Middle frontal gyrus (tissue), 1 donor: ENCODE measurements around the gene MADD.
A peak's percentile ranks its signal among the peaks of the same experiment; 100 is the strongest.

Experiments used
- DNase-seq: peaks from one replicate; pipeline ENCODE4 v3.0.0-alpha.2; 2015; ENCODE audit warnings: low spot score; ENCODE audit errors: extremely low spot score

MADD gene

DNA sequence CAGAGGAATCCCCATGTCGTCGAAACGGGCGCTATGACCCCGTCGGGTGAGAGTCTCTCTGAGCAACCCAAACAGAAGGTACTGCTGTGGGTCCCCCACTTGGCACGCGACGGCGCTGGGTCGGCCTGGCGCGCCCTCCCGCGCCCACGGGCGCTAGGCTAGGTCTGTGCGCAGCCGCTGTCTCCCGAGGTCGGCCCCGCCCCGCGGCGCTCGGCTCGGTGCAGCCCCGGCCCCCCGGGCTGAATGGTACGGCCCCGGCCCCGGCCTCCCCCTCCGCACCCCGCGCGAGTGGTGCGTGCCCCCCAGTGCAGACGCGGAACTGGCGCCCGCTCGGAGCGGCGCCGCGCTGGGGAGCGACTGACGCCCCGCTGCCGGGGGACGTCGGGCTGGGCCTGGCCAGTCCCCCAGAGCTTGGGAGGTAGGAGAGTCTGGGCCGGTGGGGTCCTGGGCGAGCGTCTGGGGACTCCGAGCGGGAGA lies at the start of gene MADD:
Gene MADD (plus strand): TSS at position 305 of the 477 bp plus-strand sequence.
- DNase-seq, result peak; percentile 85

DNA sequence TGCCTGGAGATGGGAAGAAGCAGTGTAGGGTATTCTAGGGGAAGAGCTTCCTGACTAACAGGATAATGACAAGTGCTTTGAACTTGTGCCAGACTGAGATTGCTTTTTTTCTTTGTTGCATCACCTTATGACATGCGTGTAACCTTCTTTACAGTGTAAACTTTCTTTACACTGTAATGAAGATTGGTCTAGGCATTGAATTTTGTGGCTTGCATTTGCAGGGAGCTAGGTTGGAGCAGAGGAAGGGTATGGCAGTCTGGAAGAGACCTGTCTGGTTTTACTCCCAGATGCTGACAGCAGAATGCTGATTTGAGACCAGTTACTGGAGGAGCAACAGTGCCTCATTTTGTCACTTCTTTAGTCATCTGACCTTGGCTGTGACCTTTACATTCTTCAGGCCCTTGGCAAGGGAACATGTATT lies 49.5 kb upstream of the MADD start:
- DNase-seq, result no peak

DNA sequence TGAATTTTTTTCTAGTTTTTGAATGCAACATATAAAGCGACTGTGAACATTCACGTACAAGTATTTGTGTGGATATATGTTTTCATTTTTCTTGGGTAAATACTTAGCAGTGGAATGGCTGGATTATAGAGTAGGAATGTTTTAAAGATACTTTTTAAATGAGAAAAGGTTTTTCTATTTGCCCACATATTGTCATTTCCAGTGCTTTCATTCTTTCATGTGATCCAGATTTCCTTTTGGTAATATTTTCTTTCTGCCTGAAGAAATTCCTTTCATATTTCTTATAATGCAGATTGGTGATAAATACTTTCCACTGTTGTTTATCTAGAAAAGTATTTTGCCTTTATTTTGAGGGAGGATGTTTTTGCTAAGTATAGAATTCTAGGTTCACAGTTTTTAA lies 47.2 kb upstream of the MADD start:
- no peak for DNase-seq

DNA sequence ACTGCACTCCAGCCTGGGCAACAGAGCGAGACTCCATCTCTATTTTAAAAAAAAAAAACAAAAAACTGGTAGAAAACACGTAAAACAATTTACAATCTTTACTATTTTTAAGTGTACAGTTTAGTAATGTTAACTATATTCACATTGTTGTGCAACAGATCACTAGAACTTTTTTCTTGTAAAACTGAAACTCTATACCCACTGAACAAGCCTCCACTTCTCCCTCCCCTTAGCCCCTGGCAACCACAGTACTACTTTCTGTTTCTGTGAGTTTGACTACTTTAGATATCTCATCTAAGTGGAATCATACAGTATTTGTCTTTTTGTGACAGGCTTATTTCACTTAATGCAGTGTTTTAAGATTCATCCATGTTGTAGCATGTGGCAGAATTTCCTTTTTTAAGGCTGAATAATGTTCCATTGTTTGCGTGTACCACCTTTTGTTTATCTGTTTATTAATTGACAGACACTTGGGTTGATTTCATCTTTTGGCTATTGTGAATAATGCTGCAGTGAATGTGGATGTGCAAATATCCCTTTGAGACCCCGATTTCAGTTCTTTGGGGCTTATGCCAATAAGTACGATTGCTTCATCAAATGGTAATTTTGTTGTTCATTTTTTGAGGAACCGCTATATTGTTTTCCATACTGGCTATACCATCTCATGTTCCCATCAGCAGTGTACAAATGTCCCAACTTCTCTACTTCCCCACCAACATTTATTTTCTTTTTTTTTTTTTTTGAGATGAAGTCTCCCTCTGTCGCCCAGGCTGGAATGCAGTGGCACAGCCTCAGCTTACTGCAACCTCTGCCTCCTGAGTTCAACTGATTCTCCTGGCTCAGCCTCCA lies 44.2 kb upstream of the MADD start:
- no peak for DNase-seq

DNA sequence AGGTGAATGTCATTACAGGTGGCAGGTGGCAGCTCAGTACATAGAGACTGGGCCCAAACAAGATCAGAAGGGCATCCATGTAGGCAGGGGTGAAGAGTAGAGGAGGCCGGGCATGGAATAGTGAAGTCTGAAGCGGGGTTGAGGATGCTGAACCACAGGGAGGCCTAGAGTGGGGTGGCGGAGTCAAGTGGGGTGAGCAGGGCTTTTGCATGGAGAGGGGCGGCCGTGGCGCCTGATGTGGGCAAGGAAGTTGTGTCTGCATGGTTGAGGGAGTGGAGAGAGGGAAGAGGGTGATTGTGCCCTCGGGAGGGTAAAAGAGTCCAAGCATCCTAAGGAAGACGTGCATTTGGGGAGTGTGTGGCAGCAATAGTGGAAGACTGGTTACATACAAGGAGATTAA lies 40.8 kb upstream of the MADD start:
- no peak for DNase-seq

DNA sequence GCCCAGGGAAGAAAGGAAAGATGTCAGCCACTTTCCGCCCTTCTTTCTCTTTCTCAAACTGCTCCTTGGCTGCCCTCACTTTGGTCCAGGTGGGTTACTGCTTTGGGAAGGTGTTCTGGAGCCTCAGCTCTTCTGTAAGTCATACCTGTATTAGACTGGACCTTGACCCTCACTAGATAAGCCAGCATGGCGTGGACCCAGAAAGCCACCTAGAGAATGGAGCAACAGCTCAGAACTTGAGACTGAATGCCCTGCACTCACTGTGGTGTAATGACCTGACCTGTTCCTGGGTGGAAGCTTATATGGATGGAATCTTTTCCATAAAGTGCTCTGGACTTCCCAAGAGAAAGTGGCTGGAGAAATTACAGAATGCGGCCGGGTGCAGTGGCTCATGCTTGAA lies 36.9 kb upstream of the MADD start:
- DNase-seq, result no peak

DNA sequence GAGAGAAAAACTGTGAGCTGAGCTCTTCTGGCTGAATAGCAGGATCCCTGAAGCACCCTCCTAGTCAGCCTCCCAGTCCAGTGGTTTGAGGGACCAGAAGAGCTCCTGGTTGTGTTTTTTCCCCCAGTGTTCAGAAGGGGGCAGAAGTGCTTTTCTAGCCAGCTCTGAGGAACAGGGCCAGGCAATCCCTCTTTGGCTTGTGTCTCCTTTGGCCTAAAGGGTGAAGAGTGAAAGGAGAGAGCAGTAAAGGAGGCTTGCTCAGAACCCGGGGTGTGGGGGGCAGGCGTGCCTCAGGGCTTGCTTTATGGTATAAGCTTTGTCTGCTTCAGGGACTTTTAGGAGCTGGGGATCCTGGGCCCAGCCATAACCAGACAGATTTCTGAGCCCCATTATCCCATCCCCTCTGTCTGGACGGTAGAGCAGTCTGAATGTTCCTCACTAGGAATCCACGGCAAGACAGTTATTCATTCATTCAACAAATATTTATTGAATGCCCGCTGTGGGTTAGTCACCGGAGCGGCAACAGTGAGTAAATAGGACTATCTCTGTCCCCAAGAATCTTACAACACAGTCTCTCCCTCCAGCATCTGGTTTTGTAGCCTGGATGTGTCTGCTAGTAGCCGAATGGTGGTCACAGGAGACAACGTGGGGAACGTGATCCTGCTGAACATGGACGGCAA lies 35.8 kb upstream of the MADD start:
- no peak for DNase-seq

DNA sequence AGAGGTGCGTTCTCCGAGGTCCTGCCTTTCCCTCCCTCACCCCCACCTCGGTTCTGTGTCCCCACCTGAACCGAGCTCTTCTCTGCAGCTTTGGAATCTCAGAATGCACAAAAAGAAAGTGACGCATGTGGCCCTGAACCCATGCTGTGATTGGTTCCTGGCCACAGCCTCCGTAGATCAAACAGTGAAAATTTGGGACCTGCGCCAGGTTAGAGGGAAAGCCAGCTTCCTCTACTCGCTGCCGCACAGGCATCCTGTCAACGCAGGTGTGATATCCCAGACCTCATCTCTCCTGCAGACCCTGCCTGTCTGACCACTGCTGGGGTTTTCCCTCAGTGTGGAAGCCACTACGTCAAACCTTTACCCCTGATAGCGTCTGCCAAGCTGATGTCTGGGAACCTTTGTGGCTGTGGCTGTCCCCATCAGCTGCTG lies 35.2 kb upstream of the MADD start:
- no peak for DNase-seq

DNA sequence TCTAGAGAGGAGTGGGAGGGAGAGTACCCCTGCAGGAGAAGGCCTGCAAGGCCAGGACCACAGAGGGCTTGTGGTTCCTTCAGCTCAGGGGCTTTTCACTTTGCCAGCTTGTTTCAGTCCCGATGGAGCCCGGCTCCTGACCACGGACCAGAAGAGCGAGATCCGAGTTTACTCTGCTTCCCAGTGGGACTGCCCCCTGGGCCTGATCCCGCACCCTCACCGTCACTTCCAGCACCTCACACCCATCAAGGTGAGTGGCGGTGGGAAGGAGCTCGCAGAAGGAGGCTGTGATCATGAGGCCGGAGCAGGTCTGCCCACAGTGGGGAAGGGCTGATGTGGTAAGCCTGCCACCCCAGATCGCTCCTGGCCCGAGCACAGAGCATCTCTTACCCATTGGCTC lies 34.8 kb upstream of the MADD start:
- no peak for DNase-seq

DNA sequence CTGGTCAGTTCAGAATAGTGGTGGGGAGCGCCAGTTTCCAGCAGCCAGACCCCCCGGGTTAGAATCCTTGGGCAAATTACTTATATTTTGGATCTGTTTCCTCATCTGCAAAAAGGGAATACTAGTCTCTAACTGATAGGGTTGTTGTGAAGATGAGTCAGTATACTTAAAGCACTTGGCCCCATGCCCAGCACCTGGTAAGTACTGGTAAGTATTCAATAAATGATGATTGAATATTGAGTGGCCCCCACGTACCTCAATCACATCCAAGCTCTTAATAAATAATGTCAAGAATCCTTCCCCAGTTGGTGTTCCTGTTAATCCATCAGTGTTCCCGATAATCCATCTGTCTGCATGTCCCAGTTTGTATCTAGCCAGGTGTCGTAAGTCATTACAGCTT lies 33.5 kb upstream of the MADD start:
- DNase-seq, result no peak

DNA sequence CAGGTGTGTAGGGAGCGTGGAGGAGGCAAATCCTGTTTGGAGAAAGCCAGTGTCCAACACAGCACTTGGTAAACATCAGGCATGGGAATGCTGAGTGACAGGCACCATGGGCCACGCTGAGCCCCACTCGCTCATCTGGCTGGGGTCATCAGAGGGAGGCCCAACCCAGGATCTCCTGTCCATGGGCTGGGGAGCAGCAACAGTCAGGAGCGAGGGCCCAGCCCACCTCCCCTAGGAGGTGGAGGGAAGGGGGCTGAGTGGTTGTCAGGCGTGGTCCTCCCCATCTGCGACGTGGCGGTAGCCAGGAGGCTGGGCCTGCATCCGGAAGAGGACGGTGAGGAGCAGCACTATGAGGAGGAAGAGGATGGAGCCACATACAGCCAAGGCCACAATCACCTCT lies 30.1 kb upstream of the MADD start:
- DNase-seq, result no peak

DNA sequence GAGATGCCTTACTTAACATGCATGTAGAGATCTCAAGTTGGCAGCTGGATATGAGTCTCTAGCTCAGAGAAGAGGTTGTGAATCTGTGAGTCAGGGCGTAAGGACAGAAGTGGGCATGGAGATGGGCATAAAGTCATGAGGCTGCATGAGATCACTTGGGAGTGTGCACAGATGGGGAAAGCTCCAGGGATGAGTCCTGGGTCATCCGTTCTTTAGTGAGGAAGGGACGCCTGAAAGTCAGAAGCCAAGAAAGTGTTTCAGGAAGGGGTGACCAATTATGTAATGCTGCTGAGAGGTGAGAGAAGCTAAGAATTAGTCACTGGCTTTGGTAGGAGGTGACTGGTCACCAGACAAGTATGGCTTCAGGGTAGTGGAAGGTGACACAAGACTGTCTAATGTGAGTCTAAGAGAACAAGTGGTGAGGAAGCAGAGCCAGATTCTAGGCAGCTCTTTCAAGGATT lies 28.1 kb upstream of the MADD start:
- no peak for DNase-seq

DNA sequence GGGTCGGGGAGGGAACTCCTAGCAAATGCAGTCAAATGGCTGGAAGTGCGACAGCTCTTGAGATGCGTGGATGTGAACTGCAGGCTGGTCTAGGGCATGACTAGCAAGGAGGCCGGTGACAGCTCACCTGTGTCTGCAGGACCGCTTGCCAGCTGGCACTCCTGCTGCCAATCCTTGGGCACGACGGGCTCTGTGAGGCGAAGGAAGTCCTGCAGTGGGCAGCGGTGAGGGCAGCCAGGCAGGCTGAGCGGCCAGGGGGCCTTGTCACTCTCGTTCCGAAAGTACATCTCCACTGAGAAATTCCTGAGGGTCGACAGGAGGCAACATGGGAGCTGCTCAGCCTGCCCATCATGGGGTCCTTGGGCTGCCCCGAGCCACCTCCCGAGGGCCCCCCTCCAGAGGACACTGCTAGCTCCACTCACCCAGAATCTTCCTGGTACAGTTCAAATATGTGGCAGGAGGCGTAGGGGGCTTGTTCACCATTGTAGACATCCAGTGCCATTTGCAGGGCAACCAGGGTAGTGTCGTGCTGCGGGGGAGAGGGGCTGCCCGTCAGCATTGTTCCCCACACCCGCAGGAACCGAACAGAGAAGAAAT lies 27.2 kb upstream of the MADD start:
- no peak for DNase-seq

DNA sequence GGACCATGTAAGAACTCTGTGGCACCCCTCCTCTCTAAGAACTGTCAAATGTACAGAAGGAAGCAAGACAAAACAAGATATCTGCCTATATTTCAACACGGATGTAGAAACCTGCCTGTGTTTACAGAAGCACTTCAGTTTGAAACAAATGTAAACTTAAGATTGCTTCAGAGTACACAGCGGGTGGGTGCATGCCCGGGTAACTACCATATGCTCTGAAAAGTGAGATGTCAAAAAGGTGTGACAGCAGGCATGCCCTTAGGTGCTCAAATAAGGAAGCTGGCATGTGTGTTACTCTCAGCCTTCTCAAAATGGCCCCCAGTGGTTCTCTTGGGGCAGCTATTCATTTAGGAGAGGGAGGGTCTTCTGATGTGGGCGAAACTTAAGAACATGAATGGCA lies 26.5 kb upstream of the MADD start:
- DNase-seq, result no peak

DNA sequence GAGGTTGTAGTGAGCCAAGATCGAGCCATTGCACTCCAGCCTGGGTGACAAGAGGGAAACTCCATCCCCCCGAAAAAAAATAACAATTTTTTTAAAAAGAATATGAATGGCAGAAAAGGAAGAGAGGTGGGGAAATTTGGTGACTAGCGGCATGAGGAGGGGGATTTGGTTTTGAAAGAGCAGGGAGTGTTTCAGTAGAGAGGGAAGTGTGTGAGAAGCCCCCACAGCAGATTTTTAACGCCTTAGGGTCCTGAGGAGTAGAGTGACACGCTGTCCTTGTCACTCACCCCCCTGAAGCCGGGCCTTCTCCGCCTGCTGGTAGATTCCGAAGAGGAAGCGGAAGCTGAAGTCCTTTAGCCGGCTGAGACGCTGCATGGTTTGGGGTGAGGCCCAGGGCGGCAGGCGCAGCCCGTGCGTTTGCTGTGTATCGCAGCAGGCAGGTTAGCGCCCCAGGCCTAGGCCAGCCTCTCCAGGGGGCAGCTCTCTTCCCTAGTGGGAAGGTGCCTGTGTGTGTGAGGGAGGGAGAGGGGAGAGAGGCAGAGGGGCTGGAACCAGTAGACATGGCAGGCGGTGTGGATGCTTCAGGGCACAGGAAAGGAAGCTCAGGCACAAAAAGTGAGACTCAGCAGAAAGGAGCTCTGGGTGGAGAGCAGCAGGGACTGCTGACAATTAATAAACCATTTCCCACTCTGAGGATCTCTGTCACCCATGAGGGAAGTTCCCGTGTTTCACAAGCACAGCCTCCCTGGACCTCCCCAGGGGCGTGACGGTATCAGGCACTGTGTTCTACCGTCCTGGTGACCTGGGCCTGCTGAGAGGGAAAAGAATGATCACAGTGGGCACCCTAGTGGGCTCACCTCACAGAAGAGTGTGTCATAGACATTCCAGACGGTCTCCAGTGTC lies 25.2 kb upstream of the MADD start:
- no peak for DNase-seq

DNA sequence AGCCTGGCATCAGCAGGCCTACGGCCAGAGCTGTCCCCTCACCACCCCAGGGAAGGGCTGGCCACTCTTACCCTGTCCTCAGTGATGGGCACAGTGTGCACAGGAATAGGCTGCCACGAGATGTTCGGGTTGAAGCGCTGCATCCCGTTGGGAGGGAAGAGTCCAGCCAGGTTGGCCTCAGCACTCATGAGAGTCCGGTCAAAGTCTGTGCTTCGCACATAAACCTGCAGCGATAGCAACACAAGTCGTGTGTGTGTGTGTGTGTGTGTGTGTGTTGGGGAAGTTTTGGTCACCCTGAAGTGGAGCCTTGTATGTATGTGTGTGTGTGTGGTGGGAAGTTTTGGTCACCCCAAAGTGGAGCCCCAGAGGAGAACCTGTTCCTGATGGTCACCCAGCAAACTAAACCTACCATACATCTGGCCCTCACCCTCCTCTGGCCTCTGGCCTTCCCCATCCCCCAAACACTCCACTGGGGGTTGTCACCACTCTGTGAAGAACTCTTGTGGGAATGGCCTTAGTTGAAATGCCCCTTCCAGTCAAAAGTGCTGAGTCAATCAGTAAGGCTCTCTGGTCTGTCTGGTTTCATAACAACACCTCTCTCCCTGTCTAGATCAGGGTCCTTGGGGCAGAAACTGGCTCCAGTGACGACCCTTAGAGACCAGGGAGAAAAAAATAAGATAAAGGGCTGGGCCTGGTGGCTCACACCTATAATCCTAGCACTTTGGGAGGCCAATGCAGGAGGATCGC lies 24.1 kb upstream of the MADD start:
- DNase-seq, result no peak

DNA sequence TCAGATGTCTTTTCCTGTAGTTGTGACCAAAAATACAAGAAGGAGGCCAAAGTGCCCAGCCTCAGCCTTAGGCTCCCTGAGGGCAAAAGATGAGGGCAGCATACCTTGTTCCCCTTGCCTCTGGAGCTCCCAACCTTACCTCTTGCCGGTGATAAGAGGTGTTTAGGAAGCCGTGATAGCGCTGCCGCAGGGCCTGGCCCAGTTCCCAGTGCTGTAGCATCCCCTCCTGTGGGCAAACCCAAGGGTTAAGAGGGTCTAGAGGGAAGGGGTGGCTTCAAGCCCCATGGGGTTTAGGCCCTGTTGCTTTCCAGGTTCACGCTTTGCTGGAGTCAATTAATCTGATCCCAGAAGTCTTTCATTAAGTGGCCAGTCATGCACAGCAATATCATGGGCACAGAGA lies 22.4 kb upstream of the MADD start:
- DNase-seq, result no peak

DNA sequence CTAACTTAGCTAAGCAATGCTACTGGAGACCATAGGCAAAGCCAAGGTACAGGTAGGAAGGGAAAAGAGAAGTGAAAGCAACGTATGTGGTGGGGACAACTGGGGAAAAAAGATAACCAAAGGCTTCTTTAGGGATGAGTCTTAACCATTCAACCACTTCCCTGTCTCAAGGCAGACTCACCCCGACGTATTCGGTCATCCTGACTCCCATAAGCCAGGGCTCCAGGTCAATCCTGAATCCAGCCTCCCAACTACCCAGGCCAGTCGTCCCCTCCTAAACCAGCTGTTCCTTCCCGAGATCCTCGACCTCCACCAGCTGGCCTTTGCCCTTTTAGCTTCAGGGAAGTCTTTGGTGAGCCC lies 21.6 kb upstream of the MADD start:
- no peak for DNase-seq

DNA sequence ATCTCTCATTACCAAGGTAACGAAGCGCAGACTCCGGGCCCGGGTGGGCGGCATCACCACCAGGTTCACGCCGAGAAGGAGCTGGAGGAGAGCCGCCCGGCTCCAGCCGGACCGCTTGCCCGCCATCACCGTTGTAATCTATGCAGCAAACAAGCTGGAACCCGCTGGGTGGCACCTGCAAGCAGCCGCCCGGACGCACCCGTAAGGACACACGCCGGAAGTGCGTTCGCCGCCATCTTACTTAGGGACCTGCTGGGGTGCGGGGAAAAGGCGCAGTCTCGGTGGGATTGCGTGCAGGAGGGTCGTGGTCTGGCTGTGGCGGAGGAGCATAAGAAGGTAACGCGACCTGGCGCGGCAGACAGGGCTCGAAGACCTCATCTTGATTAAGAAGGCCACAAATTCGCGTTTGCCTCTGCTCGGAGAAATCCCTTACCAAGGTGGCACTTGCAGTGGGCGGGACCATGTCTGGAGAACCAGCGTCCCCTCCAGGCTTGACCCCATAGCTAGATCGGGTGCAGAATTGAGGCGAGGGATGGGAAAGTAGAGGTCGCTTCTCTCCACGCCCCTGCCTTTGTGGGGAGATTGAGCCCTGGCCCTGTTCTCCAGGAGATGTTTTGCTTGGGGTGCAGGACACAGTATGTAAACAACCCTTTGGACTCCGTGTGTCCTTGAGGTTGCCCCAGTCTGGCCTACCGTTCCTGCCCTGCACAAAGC lies 21.1 kb upstream of the MADD start, which contains the start of gene ACP2:
Gene ACP2 (minus strand): TSS at position 151 of the 714 bp plus-strand sequence. CDS start 25 bp downstream, at position 126.
- peak; percentile 75 for DNase-seq

DNA sequence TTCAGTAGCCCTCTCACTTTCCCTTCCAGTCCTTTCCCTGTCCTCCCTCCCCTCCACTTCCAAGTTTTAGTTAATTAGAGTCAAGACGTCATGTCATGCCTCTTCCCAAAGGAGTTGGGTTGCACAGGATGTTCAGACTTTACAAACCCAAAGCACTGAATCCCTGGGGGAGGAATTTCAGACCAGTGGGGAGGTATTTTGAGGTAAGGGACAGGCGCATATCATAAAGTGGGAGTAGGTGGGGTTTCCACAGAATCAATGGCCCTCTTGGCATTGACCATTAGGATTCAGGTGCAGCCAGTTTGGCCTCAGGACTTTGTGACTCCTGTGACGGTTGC lies 20.6 kb upstream of the MADD start:
- DNase-seq, result no peak
